ENCODE measurements around the gene SASH1.

The SASH1 gene

DNA sequence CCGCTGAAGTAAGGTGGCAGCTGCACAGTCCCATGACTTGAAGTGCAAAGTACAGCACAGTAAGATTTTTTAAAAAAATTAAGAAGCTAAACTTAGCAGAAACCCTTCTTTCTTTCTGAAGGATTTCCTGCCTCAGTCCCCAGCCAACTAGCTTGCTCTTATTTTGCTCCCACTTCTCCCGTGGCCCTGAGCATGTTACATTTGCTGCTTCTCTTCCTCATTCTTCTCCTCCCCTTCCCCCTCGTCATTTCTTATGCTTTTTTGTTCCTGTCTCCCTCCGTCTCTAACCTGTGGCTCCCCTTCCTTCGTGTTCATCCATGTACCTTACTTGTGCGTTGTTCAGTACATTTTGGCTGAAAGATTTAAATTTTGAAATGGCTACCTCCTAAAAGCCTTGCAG is 123.0 kb downstream of the SASH1 start:
- CTCF ChIA-PET = interaction anchor here (0.9 to 2.6 kb wide), 9 partner anchors 13 to 318 kb away, joined by 3 to 19 read pairs (median 3); no protein-coding TSS in a partner anchor

DNA sequence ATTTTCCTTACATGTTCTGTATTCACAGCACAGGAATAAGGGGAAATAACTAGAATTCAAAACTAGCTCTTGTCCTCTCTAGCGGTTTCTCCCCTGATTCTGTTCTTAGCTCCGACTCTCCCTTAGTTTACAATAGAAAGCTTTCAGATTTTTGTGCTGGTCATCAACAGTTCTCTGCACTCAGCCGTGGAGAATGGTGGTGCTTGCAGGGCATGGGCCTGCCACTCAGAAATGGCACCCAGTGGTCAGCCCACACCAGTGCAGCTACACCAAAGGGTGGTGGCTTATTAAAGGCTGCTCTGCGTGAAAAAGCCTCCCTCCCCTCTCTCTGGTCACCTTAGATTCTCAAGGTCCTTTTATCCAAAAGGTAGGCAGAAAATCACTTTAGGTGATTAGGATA is 123.5 kb downstream of the SASH1 start:
- CTCF ChIA-PET = interaction anchor here (0.9 to 2.6 kb wide), 8 partner anchors 13 to 319 kb away, joined by 3 to 19 read pairs (median 4); no protein-coding TSS in a partner anchor
- DNase-seq (ENCODE audit: extremely low spot score) = no peak
- TF ChIP-seq, protein P1, sequence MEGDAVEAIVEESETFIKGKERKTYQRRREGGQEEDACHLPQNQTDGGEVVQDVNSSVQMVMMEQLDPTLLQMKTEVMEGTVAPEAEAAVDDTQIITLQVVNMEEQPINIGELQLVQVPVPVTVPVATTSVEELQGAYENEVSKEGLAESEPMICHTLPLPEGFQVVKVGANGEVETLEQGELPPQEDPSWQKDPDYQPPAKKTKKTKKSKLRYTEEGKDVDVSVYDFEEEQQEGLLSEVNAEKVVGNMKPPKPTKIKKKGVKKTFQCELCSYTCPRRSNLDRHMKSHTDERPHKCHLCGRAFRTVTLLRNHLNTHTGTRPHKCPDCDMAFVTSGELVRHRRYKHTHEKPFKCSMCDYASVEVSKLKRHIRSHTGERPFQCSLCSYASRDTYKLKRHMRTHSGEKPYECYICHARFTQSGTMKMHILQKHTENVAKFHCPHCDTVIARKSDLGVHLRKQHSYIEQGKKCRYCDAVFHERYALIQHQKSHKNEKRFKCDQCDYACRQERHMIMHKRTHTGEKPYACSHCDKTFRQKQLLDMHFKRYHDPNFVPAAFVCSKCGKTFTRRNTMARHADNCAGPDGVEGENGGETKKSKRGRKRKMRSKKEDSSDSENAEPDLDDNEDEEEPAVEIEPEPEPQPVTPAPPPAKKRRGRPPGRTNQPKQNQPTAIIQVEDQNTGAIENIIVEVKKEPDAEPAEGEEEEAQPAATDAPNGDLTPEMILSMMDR (IDR thresholded peaks at IDR 0.05; ENCODE audit: control extremely low read depth, extremely low read depth, low read depth, missing control alignments) = no peak
- POLR2A ChIA-PET = no interaction called here

More for the DNA sequence above, 123.0 kb downstream of the SASH1 start:
- TF ChIP-seq, protein P1 (IDR thresholded peaks at IDR 0.05; ENCODE audit: control extremely low read depth, extremely low read depth, low read depth, missing control alignments) = no peak
- POLR2A ChIA-PET = no interaction called here
- no peak for DNase-seq (ENCODE audit: extremely low spot score)

DNA sequence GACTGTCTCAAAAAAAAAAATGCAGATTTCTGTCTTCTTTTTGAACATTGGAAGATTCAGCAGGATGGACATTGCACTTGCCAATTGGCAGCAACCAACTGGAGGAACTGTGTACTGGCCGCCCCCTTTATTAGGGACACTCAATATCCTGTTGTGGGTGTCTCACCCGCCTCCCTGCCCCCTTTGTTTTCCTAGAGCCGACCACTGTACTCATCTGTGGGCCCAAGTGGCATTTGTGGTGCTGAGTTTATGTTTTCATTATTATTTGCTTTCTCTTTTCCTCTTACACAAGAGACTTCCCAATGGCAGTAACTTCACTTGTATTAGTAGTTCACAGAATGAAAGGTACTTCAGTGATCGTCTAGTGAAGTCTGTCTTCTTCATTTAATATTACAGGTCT is 125.3 kb downstream of the SASH1 start:
- no peak for DNase-seq (ENCODE audit: extremely low spot score)
- ChIA-PET CTCF (no interaction called here), POLR2A (no interaction called here)
- TF ChIP-seq, protein P1 (IDR thresholded peaks at IDR 0.05; ENCODE audit: control extremely low read depth, extremely low read depth, low read depth, missing control alignments) = no peak

DNA sequence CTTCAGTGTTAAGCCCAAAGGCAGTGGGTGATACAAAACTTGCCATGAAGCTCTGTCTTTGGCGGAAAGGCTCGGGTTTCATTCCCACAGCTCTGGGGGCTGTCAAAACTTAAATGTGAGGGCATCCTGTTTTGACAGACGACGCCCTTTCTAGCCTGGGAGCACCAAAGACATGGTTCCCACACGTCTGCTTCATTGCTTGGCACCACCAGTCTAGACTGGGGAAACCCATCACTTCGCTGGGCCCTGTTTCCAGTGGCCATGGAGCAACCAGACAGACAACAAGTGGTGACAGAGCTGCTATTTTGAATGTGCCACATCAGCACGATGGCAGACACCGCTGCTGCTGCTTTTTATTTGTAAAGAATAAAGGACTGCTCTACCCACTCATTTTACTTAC is 127.5 kb downstream of the SASH1 start:
- ChIA-PET POLR2A (no interaction called here), CTCF (interaction anchor here (1.3 to 2.3 kb wide), 6 partner anchors 12 to 325 kb away, joined by 3 to 10 read pairs (median 5); no protein-coding TSS in a partner anchor)
- DNase-seq (ENCODE audit: extremely low spot score) = no peak
- TF ChIP-seq, protein P1 (IDR thresholded peaks at IDR 0.05; ENCODE audit: control extremely low read depth, extremely low read depth, low read depth, missing control alignments) = no peak

DNA sequence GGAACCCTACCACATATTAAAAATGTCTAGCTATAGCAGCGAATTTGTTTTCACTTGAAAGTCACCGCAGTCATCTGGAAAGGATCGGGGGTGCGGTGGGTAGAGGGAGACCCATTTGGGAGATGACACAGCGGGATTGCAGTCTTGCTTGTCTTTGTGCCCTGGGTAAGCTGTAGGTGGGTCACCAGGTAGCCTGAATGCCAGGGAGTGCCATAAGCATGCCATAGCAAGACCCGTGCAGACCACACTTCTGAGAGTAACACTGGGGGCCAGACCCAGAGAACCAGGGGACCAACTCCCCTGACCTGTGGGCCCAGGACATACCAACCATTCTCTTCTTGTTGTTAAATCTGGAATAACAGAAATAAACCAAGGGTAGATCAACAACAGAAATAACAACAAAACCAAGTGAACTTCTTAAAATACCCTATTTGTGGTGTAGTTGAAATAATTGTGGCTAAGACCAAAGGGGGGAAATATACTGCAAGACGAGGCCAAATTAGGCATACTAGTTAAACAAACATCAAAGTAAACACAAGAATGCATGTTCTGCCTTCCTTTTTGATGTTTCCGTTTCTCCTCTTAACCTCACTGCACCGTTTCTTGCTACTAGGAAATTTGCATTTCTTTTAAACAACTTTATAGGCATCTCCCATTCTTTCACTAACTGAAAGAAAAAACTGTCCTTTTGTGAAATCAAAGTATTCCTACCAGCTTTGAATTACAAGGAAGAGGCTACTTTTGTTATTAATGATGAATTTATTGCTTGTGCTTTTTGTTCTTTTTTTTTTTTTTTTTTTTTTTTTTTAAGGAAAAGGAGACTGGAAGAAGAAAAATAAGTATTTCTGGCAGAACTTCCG is 128.2 kb downstream of the SASH1 start:
- ChIA-PET POLR2A (no interaction called here), CTCF (interaction anchor here (2.3 kb wide), 1 partner anchor 294 kb away, joined by 8 read pairs; no protein-coding TSS in a partner anchor)
- TF ChIP-seq, protein P1 (IDR thresholded peaks at IDR 0.05; ENCODE audit: control extremely low read depth, extremely low read depth, low read depth, missing control alignments) = no peak
- DNase-seq (ENCODE audit: extremely low spot score) = no peak

DNA sequence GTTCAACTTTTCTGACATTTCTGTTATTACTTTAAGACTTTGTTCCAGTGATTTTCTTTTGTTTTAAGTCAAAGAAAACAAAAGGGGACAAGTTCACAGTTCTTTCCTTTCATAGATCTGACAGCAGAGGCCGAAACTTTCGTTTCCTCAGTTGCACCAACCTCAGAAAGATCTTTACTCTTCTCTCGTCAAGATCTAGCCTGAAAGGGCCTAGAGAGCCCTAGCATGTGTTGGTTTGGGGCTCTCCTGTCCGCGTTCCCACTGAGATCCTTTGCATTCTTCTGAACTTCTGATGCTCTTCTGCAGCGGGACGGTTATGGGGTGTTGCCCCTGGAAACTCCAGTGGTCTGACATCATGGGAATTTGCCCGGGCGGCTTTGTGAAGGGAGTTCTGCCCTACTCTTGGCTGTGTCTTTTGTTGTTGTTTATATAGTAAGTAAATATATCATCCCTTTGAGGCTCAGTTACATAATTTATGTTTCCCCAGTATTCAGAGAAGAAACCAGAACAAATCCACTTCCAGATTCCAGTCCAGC is 129.1 kb downstream of the SASH1 start:
- no peak for DNase-seq (ENCODE audit: extremely low spot score)
- CTCF ChIA-PET = interaction anchor here (1.6 kb wide), 1 partner anchor 8 kb away, joined by 6 read pairs; no protein-coding TSS in a partner anchor
- TF ChIP-seq, protein P1 (IDR thresholded peaks at IDR 0.05; ENCODE audit: control extremely low read depth, extremely low read depth, low read depth, missing control alignments) = no peak
- POLR2A ChIA-PET = no interaction called here

All from GM10248 (cell line).